Measurements from ENCODE around the gene NOTCH4.
"Not testable (repeated sequence)": the region's sequence is repeated elsewhere in the genome, so short reads cannot be mapped to it uniquely, and the experiment has no call there.

The NOTCH4 gene

DNA sequence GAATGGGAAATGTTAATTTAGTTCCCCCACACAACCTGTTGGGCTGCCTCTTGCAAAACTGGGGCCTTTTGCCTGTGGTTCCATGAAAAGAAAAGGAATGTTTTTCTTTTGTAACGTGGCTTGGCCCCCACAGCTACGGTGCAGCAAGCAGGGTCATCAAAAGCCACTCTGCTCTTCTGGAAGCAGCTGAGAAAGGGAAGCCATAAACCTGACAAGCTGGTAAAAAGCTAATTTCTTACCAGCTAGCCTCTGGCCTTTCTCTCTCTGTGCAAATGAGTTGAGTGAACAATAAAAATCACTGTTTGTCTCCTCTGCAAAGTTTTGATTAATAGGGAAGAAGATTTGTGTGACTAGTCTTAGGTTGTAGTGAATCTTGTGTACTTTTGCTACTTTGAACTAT is 23.5 kb upstream of the NOTCH4 start:
- H3K9ac ChIP-seq (ENCODE audit: low read depth, low read length, poor library complexity, severe bottlenecking): no peak overlapping the region
- H3K27me3 ChIP-seq (ENCODE audit: insufficient read depth, low read length, poor library complexity, severe bottlenecking): no peaks in the 10 kb centered on the region
- H4K20me1 ChIP-seq (ENCODE audit: insufficient read depth, low read length, poor library complexity, severe bottlenecking): no peaks in the 10 kb centered on the region
- H3F3A ChIP-seq (ENCODE audit: low read depth): no peaks in the 10 kb centered on the region
- H3K9me2 ChIP-seq (replicated peaks; ENCODE audit: low read depth, low read length): no peaks in the 10 kb centered on the region
- TF ChIP-seq EZH2phosphoT487 (IDR thresholded peaks at IDR 0.05; ENCODE audit: borderline replicate concordance) (no peak), CTCF (conservative IDR thresholded peaks at IDR 0.05; ENCODE audit: low read length) (no peak)
- no peaks in the 10 kb centered on the region for H3K79me2 ChIP-seq (ENCODE audit: insufficient read depth, low read length)
- H3K4me1 ChIP-seq (ENCODE audit: insufficient read depth, low read length, poor library complexity, severe bottlenecking): peaks cover 3% of the 10 kb centered on the region
- no peak overlapping the region for H3K4me3 ChIP-seq (ENCODE audit: low read length, poor library complexity, severe bottlenecking)
- no peak overlapping the region for H2AFZ ChIP-seq (ENCODE audit: low read length)
- no peaks in the 10 kb centered on the region for H3K36me3 ChIP-seq (ENCODE audit: insufficient read depth, low read length)
- no peaks in the 10 kb centered on the region for H3K9me3 ChIP-seq (ENCODE audit: insufficient read depth, low read depth, low read length)
- no peak overlapping the region for H3K4me2 ChIP-seq (ENCODE audit: low read depth, low read length, poor library complexity, severe bottlenecking)

DNA sequence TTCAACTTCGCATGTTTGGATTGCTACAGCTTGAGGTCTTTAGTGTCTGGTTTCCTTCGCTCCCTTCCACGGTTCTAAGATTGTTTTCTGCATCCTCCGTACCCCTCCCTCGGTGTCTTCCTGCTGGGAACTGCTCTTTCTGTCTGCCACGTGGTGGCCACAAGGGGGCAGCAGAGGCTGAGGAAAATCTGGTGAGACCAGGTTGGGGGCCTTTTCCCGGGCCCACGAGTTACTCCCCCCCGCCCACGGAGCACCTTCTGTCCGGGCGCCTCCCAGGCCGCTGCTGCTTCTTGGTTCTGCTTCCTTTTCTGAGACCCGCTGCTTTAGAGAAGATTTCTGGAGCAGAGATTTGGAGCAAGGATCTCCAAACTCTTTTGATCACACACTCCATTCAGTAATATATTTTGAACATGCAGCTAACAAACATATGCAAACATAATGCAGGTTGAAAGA is 21.1 kb upstream of the NOTCH4 start:
- H3K9ac ChIP-seq (ENCODE audit: low read depth, low read length, poor library complexity, severe bottlenecking): no peak overlapping the region

DNA sequence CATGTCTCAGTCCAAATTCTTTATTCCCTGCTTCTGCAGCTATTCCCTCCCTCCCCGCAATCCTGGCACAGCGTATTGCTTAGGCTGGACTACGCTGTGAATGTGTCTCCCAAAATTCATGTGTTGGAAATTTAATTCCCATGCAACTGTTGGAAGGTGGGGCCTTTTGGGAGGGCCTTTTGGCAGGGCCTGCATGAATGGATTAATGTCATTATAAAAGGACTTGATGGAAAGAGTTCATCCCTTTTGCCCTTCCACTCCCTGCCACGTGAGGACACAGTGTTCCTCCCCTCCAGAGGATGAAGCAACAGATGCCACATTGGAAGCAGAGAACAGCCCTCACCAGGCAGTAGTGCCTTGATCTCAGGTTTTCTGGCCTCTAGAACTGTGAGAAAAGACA is 20.4 kb upstream of the NOTCH4 start:
- Histone ChIP-seq H3K9me2 (replicated peaks; ENCODE audit: low read depth, low read length) (no peaks in the 10 kb centered on the region), H3K36me3 (ENCODE audit: insufficient read depth, low read length) (no peaks in the 10 kb centered on the region), H3F3A (ENCODE audit: low read depth) (no peaks in the 10 kb centered on the region), H3K79me2 (ENCODE audit: insufficient read depth, low read length) (no peaks in the 10 kb centered on the region), H3K9me3 (ENCODE audit: insufficient read depth, low read depth, low read length) (no peaks in the 10 kb centered on the region), H2AFZ (ENCODE audit: low read length) (0 out of 2 replicates have a peak overlapping the region, but pooled peaks have one; percentile 8), H3K27me3 (ENCODE audit: insufficient read depth, low read length, poor library complexity, severe bottlenecking) (no peaks in the 10 kb centered on the region), H3K4me1 (ENCODE audit: insufficient read depth, low read length, poor library complexity, severe bottlenecking) (peaks cover 3% of the 10 kb centered on the region), H3K4me3 (ENCODE audit: low read length, poor library complexity, severe bottlenecking) (no peak overlapping the region), H3K4me2 (ENCODE audit: low read depth, low read length, poor library complexity, severe bottlenecking) (no peak overlapping the region), H4K20me1 (ENCODE audit: insufficient read depth, low read length, poor library complexity, severe bottlenecking) (no peaks in the 10 kb centered on the region), H3K9ac (ENCODE audit: low read depth, low read length, poor library complexity, severe bottlenecking) (no peak overlapping the region)
- TF ChIP-seq CTCF (conservative IDR thresholded peaks at IDR 0.05; ENCODE audit: low read length): no peak
- TF ChIP-seq EZH2phosphoT487 (IDR thresholded peaks at IDR 0.05; ENCODE audit: borderline replicate concordance): no peak

More for the DNA sequence above, 21.1 kb upstream of the NOTCH4 start:
- Histone ChIP-seq H3K4me2 (ENCODE audit: low read depth, low read length, poor library complexity, severe bottlenecking) (peak overlapping the region; percentile 37), H3K79me2 (ENCODE audit: insufficient read depth, low read length) (no peaks in the 10 kb centered on the region), H3K27me3 (ENCODE audit: insufficient read depth, low read length, poor library complexity, severe bottlenecking) (no peaks in the 10 kb centered on the region), H3K36me3 (ENCODE audit: insufficient read depth, low read length) (no peaks in the 10 kb centered on the region), H2AFZ (ENCODE audit: low read length) (peak overlapping the region; percentile 61), H3F3A (ENCODE audit: low read depth) (no peaks in the 10 kb centered on the region), H3K9me3 (ENCODE audit: insufficient read depth, low read depth, low read length) (no peaks in the 10 kb centered on the region), H4K20me1 (ENCODE audit: insufficient read depth, low read length, poor library complexity, severe bottlenecking) (no peaks in the 10 kb centered on the region), H3K4me1 (ENCODE audit: insufficient read depth, low read length, poor library complexity, severe bottlenecking) (peaks cover 3% of the 10 kb centered on the region), H3K9me2 (replicated peaks; ENCODE audit: low read depth, low read length) (no peaks in the 10 kb centered on the region), H3K4me3 (ENCODE audit: low read length, poor library complexity, severe bottlenecking) (peak overlapping the region; percentile 26)
- TF ChIP-seq CTCF (conservative IDR thresholded peaks at IDR 0.05; ENCODE audit: low read length) (peak; percentile 97), EZH2phosphoT487 (IDR thresholded peaks at IDR 0.05; ENCODE audit: borderline replicate concordance) (no peak)

- H3K9ac ChIP-seq (ENCODE audit: low read depth, low read length, poor library complexity, severe bottlenecking); H3K9me2 ChIP-seq (replicated peaks; ENCODE audit: low read depth, low read length); H3K79me2 ChIP-seq (ENCODE audit: insufficient read depth, low read length); H3K4me1 ChIP-seq (ENCODE audit: insufficient read depth, low read length, poor library complexity, severe bottlenecking); H3F3A ChIP-seq (ENCODE audit: low read depth); H4K20me1 ChIP-seq (ENCODE audit: insufficient read depth, low read length, poor library complexity, severe bottlenecking); H3K36me3 ChIP-seq (ENCODE audit: insufficient read depth, low read length); H3K27me3 ChIP-seq (ENCODE audit: insufficient read depth, low read length, poor library complexity, severe bottlenecking); H3K4me2 ChIP-seq (ENCODE audit: low read depth, low read length, poor library complexity, severe bottlenecking); H3K4me3 ChIP-seq (ENCODE audit: low read length, poor library complexity, severe bottlenecking); H3K9me3 ChIP-seq (ENCODE audit: insufficient read depth, low read depth, low read length); H2AFZ ChIP-seq (ENCODE audit: low read length): not testable (repeated sequence)
These were observed 18.5 kb upstream of the NOTCH4 start for GRCh38 chr6:32242318-32242813.
